AG04449 (cell line): ENCODE measurements around the gene THSD4.
A peak's percentile ranks its signal among the peaks of the same experiment; 100 is the strongest.

ENCODE experiments used
- CTCF ChIA-PET: fragments of 350-600 bp; formaldehyde crosslinking; extraction: SDS; loops from one replicate; lab custom pipeline; 2021; ENCODE audit warnings: antibody characterized with exemption; lab: Yijun Ruan, JAX
- POLR2A ChIA-PET: fragments of 400-600, 350-600 bp; formaldehyde crosslinking; extraction: SDS; loops from one replicate; lab custom pipeline; 2020; ENCODE audit warnings: antibody characterized with exemption, inconsistent platforms; lab: Yijun Ruan, JAX
- DNase-seq: peaks from one replicate; pipeline ENCODE4 v3.0.0-alpha.2; 2010; ENCODE audit warnings: low read depth, low spot score
- H3K4me3 ChIP-seq: 2 replicates; pipeline ENCODE4 v1.5.1; 2011; ENCODE audit warnings: low read depth, mild to moderate bottlenecking, control low read depth, low read length
- TF ChIP-seq, protein P1 (sequence below): IDR thresholded peaks from one replicate; pipeline ENCODE4 v1.5.1; 2011; ENCODE audit warnings: mild to moderate bottlenecking, moderate library complexity, low read length, control low read depth, inconsistent platforms; ENCODE audit not compliant: insufficient read depth; ENCODE audit errors: missing control alignments

Gene THSD4

DNA sequence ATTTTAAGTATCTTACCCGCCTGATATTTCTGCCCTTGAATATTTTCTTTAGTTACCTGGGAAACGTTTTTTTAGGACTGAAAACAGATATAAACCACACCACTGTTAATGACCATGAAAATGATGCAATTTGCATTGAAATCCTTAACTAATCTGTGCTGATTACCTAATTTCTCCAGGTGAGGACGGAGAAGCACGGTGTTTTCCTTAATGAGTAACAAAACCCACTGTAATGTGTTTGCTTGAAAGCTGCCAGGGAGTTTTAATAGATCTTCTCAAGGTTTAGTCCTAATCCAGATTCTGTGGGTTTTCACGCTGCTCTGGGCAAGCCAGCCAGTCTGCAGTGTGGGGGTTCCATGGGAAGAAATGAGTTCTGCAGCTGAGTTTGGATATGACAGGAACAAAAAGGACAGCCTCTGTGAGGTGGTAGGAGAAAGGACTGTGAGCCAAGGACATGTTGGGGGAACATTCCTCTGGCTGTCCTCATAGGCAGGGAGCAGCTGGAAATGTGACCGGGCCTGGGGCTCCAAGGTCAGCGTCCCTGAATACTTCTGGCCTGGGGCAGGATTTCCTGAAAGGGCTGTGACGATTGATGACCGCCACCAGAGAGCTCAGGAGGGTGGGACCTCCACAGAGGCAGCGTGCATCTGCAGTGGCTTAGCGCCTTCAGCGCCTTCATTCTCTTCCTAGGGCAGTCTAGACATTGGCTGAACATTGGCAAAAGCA is 18.6 kb downstream of the THSD4 start:
- POLR2A ChIA-PET: no interaction called here
- TF ChIP-seq, protein P1, sequence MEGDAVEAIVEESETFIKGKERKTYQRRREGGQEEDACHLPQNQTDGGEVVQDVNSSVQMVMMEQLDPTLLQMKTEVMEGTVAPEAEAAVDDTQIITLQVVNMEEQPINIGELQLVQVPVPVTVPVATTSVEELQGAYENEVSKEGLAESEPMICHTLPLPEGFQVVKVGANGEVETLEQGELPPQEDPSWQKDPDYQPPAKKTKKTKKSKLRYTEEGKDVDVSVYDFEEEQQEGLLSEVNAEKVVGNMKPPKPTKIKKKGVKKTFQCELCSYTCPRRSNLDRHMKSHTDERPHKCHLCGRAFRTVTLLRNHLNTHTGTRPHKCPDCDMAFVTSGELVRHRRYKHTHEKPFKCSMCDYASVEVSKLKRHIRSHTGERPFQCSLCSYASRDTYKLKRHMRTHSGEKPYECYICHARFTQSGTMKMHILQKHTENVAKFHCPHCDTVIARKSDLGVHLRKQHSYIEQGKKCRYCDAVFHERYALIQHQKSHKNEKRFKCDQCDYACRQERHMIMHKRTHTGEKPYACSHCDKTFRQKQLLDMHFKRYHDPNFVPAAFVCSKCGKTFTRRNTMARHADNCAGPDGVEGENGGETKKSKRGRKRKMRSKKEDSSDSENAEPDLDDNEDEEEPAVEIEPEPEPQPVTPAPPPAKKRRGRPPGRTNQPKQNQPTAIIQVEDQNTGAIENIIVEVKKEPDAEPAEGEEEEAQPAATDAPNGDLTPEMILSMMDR: no peak
- no peak for DNase-seq
- no peak overlapping the region for H3K4me3 ChIP-seq
- CTCF ChIA-PET: interaction anchor here (0.9 kb wide), 1 partner anchor 23 kb away, joined by 3 read pairs; no protein-coding TSS in a partner anchor

- DNase-seq: no peak
- ChIA-PET POLR2A (interaction anchor here (1.0 kb wide), 1 partner anchor 14 kb away, joined by 4 read pairs; no protein-coding TSS in a partner anchor), CTCF (interaction anchor here (1.0 kb wide), 2 partner anchors 16 to 251 kb away, joined by 3 read pairs; no protein-coding TSS in a partner anchor)
- TF ChIP-seq, protein P1: no peak
- H3K4me3 ChIP-seq: no peak overlapping the region
Observed at GRCh38 chr15:71136159-71136783, 21.0 kb downstream of the THSD4 start.

- H3K4me3 ChIP-seq: no peak overlapping the region
- ChIA-PET CTCF (no interaction called here), POLR2A (interaction anchor here (1.0 kb wide), 1 partner anchor 14 kb away, joined by 4 read pairs; no protein-coding TSS in a partner anchor)
- TF ChIP-seq, protein P1: peak; percentile 28
- no peak for DNase-seq
Observed at GRCh38 chr15:71136793-71137518, 21.7 kb downstream of the THSD4 start.

DNA sequence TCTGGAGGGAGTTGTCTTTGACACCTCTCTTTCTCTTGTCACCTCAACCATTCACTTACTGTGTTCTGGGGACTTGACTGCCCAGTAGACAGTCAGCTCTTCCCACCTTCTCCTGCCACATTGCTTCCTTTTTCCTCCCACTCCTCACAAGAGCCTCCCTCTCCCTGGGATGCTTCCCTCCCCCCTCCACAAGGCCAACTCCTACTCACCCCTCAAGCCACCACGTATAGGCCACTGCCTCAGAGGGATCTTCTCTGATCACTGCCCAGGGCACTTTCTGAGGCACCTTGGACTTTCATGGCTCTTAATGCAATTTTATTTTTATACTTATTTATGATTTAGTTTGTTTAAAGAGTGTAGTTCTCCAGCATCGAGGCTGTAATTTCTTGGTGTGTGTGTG is 23.2 kb downstream of the THSD4 start:
- CTCF ChIA-PET: interaction anchor here (0.7 kb wide), 1 partner anchor 30 kb away, joined by 3 read pairs; no protein-coding TSS in a partner anchor
- POLR2A ChIA-PET: no interaction called here
- TF ChIP-seq, protein P1: no peak
- no peak for DNase-seq
- no peak overlapping the region for H3K4me3 ChIP-seq

- ChIA-PET CTCF (no interaction called here), POLR2A (no interaction called here)
- H3K4me3 ChIP-seq: no peak overlapping the region
- no peak for DNase-seq
- TF ChIP-seq, protein P1: no peak
Observed at GRCh38 chr15:71139241-71139640, 24.0 kb downstream of the THSD4 start.
